Upper lobe of left lung (tissue), 4 donors: ENCODE measurements around the gene CNDP1.

Experiments used
- CTCF ChIP-seq, 6 experiments: fragments of 450-650 bp in 4 of 6; fragments of 200-600 bp in 2 of 6; sonication (generic) in 2 of 6; IDR thresholded peaks; one replicate each; pipeline ENCODE4 v1.5.1; 2016 to 2019; ENCODE audit warnings: antibody characterized with exemption in 6 of 6
- EP300 ChIP-seq, 4 donors: sonication (generic); formaldehyde crosslinking; IDR thresholded peaks; one replicate each; pipeline ENCODE4 v1.5.1; 2017; ENCODE audit warnings: antibody characterized with exemption in 4 of 4, control low read depth in 2 of 4
- POLR2A ChIP-seq, 4 donors: fragments of 450-650 bp; IDR thresholded peaks; one replicate each; pipeline ENCODE4 v1.5.1; 2016 to 2017; ENCODE audit warnings: antibody characterized with exemption in 4 of 4, mild to moderate bottlenecking in 2 of 4
- POLR2AphosphoS5 ChIP-seq, 2 donors: sonication (generic); formaldehyde crosslinking; IDR thresholded peaks; one replicate each; pipeline ENCODE4 v1.5.1; 2017; ENCODE audit warnings: antibody characterized with exemption in 2 of 2

DNA sequence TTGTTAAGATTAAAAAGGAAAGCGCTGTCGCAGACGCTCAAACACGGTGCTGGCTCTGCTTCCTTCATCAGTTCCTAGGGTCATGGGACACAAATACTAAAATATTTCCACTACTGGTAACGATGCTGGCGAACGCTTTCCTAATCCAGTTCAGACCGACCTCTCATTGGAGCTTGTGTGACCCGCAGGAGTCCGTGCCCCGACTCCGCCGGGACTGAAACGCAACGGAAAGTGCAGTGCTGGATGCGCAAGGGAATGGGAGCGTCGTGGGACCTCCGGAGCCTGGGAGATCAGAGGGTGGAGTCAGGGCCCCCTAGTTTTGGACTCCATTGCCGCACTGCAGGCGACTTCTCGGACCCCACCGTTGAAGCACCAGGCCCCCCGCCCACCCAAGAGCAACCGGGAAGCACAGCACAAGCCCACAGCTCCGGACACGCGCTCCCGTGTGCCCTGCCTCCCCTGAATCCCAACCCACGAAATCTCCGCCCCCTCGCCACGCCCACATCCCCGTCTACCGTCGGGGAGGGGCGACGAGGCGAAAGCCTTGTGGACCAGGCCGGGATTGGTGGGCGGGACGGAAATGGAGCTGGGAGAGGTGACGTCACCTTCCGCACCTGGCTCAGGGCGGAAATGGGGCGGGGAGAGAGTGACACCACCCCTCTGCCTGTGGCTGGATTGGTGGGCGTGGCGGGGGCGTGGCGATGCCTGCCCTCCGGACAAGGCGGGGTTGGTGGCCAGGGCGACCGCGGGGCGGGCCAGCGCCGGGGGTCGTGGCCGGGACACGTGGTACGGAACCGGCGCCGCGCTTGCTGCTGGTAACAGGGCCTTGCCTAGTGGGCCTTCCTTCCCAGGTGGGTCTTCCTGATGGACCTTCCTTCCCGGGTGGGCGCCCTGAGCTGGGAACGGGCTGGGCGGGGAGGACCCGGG is 38.5 kb upstream of the CNDP1 start, which contains the start of gene CNDP2:
- peak in 1 of 6 experiments; percentile 8 for TF ChIP-seq CTCF (IDR thresholded peaks at IDR 0.05)
- TF ChIP-seq POLR2A (IDR thresholded peaks at IDR 0.05), result peak; percentile 26 to 86 (median 54)
- TF ChIP-seq POLR2AphosphoS5 (IDR thresholded peaks at IDR 0.05), result peak; percentile 82 to 91
- TF ChIP-seq EP300 (IDR thresholded peaks at IDR 0.05), result peak in 1 of 4 donors; percentile 76
